ENCODE results near the gene SMARCAD1. TPM values are rescaled to one million over a fixed set of nuclear protein-coding genes. Genes with fewer than 3 reads are reported as not detected.
"Not testable (repeated sequence)": the region's sequence is repeated elsewhere in the genome, so short reads cannot be mapped to it uniquely, and the experiment has no call there.

The SMARCAD1 gene
- polyA plus RNA-seq, 1 donor, result 32.1 TPM

- DNase-seq; H3K27ac ChIP-seq (ENCODE audit: low read length); H3K27me3 ChIP-seq (ENCODE audit: control insufficient read depth, insufficient read depth, low read length); H3K4me1 ChIP-seq (ENCODE audit: control insufficient read depth, insufficient read depth, low read length); H3K36me3 ChIP-seq (ENCODE audit: control insufficient read depth, insufficient read depth, low read length); H3K9me3 ChIP-seq (ENCODE audit: control insufficient read depth, low read depth, low read length); H3K4me3 ChIP-seq (ENCODE audit: low read length): not testable (repeated sequence)
These were observed 112.3 kb downstream of the SMARCAD1 start for GRCh38 chr4:94319927-94320326.

- no peak for DNase-seq
These were observed 118.2 kb downstream of the SMARCAD1 start for GRCh38 chr4:94325835-94326234.

GRCh38 chr4:94329933-94330332 lies 122.3 kb downstream of the SMARCAD1 start:
- H3K9me3 ChIP-seq (ENCODE audit: control insufficient read depth, low read depth, low read length), result peaks cover 4% of the 10 kb centered on the region
- WGBS (ENCODE audit: insufficient coverage, low lambda C conversion rate), result 20% methylated on average over 1 of the region's 1 CpG
- no peak overlapping the region for H3K27ac ChIP-seq (ENCODE audit: low read length)
- peaks cover 7% of the 10 kb centered on the region for H3K4me1 ChIP-seq (ENCODE audit: control insufficient read depth, insufficient read depth, low read length)
- no peaks in the 10 kb centered on the region for H3K27me3 ChIP-seq (ENCODE audit: control insufficient read depth, insufficient read depth, low read length)
- no peaks in the 10 kb centered on the region for H3K36me3 ChIP-seq (ENCODE audit: control insufficient read depth, insufficient read depth, low read length)
- H3K4me3 ChIP-seq (ENCODE audit: low read length), result no peak overlapping the region
- DNase-seq, result no peak

More at GRCh38 chr4:94325835-94326234, 118.2 kb downstream of the SMARCAD1 start:
- H3K4me3 ChIP-seq (ENCODE audit: low read length), result no peak overlapping the region
- H3K4me1 ChIP-seq (ENCODE audit: control insufficient read depth, insufficient read depth, low read length), result no peaks in the 10 kb centered on the region
- no peaks in the 10 kb centered on the region for H3K27me3 ChIP-seq (ENCODE audit: control insufficient read depth, insufficient read depth, low read length)
- no peak overlapping the region for H3K27ac ChIP-seq (ENCODE audit: low read length)
- WGBS (ENCODE audit: insufficient coverage, low lambda C conversion rate), result no CpG with 5 or more reads among the region's 1 CpG
- no peaks in the 10 kb centered on the region for H3K36me3 ChIP-seq (ENCODE audit: control insufficient read depth, insufficient read depth, low read length)
- H3K9me3 ChIP-seq (ENCODE audit: control insufficient read depth, low read depth, low read length), result peaks cover 4% of the 10 kb centered on the region

GRCh38 chr4:94332983-94333590 lies 125.4 kb downstream of the SMARCAD1 start:
- 33% methylated on average over 3 of the region's 5 CpGs for WGBS (ENCODE audit: insufficient coverage, low lambda C conversion rate)
- Histone ChIP-seq H3K4me1 (ENCODE audit: control insufficient read depth, insufficient read depth, low read length) (peaks cover 7% of the 10 kb centered on the region), H3K4me3 (ENCODE audit: low read length) (no peak overlapping the region), H3K27me3 (ENCODE audit: control insufficient read depth, insufficient read depth, low read length) (no peaks in the 10 kb centered on the region), H3K9me3 (ENCODE audit: control insufficient read depth, low read depth, low read length) (no peaks in the 10 kb centered on the region), H3K27ac (ENCODE audit: low read length) (no peak overlapping the region), H3K36me3 (ENCODE audit: control insufficient read depth, insufficient read depth, low read length) (no peaks in the 10 kb centered on the region)
- peak in 1 of 2 donors; percentile 41 for DNase-seq

GRCh38 chr4:94333866-94334265 lies 126.2 kb downstream of the SMARCAD1 start:
- Histone ChIP-seq H3K9me3 (ENCODE audit: control insufficient read depth, low read depth, low read length) (no peaks in the 10 kb centered on the region), H3K36me3 (ENCODE audit: control insufficient read depth, insufficient read depth, low read length) (no peaks in the 10 kb centered on the region), H3K4me3 (ENCODE audit: low read length) (no peak overlapping the region), H3K4me1 (ENCODE audit: control insufficient read depth, insufficient read depth, low read length) (peaks cover 7% of the 10 kb centered on the region), H3K27ac (ENCODE audit: low read length) (no peak overlapping the region), H3K27me3 (ENCODE audit: control insufficient read depth, insufficient read depth, low read length) (no peaks in the 10 kb centered on the region)
- WGBS (ENCODE audit: insufficient coverage, low lambda C conversion rate), result 86% methylated on average over 1 of the region's 3 CpGs
- no peak for DNase-seq

- Histone ChIP-seq H3K4me3 (ENCODE audit: low read length) (no peak overlapping the region), H3K36me3 (ENCODE audit: control insufficient read depth, insufficient read depth, low read length) (no peaks in the 10 kb centered on the region), H3K27me3 (ENCODE audit: control insufficient read depth, insufficient read depth, low read length) (no peaks in the 10 kb centered on the region), H3K27ac (ENCODE audit: low read length) (no peak overlapping the region), H3K9me3 (ENCODE audit: control insufficient read depth, low read depth, low read length) (no peaks in the 10 kb centered on the region), H3K4me1 (ENCODE audit: control insufficient read depth, insufficient read depth, low read length) (peaks cover 7% of the 10 kb centered on the region)
- DNase-seq, result no peak
- WGBS (ENCODE audit: insufficient coverage, low lambda C conversion rate), result 100% methylated on average over 1 of the region's 2 CpGs
These were observed 126.8 kb downstream of the SMARCAD1 start for GRCh38 chr4:94334476-94334875.

- no peak overlapping the region for H3K4me3 ChIP-seq (ENCODE audit: low read length)
- H3K4me1 ChIP-seq (ENCODE audit: control insufficient read depth, insufficient read depth, low read length), result peaks cover 7% of the 10 kb centered on the region
- no peak overlapping the region for H3K27ac ChIP-seq (ENCODE audit: low read length)
- whole genome bisulfite sequencing (ENCODE audit: insufficient coverage, low lambda C conversion rate), result 84% methylated on average over 3 of the region's 3 CpGs
- no peaks in the 10 kb centered on the region for H3K27me3 ChIP-seq (ENCODE audit: control insufficient read depth, insufficient read depth, low read length)
- H3K9me3 ChIP-seq (ENCODE audit: control insufficient read depth, low read depth, low read length), result no peaks in the 10 kb centered on the region
- DNase-seq, result no peak
- no peaks in the 10 kb centered on the region for H3K36me3 ChIP-seq (ENCODE audit: control insufficient read depth, insufficient read depth, low read length)
These were observed 127.3 kb downstream of the SMARCAD1 start for GRCh38 chr4:94334962-94335361.

- no peak for DNase-seq
- Histone ChIP-seq H3K36me3 (ENCODE audit: control insufficient read depth, insufficient read depth, low read length) (no peaks in the 10 kb centered on the region), H3K4me1 (ENCODE audit: control insufficient read depth, insufficient read depth, low read length) (peaks cover 7% of the 10 kb centered on the region), H3K27me3 (ENCODE audit: control insufficient read depth, insufficient read depth, low read length) (no peaks in the 10 kb centered on the region), H3K4me3 (ENCODE audit: low read length) (no peak overlapping the region), H3K9me3 (ENCODE audit: control insufficient read depth, low read depth, low read length) (no peaks in the 10 kb centered on the region), H3K27ac (ENCODE audit: low read length) (no peak overlapping the region)
- no CpG with 5 or more reads among the region's 3 CpGs for WGBS (ENCODE audit: insufficient coverage, low lambda C conversion rate)
These were observed 128.6 kb downstream of the SMARCAD1 start for GRCh38 chr4:94336303-94336702.

GRCh38 chr4:94336791-94337190 lies 129.1 kb downstream of the SMARCAD1 start:
- not testable (repeated sequence) for H3K4me1 ChIP-seq (ENCODE audit: control insufficient read depth, insufficient read depth, low read length); H3K27me3 ChIP-seq (ENCODE audit: control insufficient read depth, insufficient read depth, low read length); H3K27ac ChIP-seq (ENCODE audit: low read length); DNase-seq; H3K36me3 ChIP-seq (ENCODE audit: control insufficient read depth, insufficient read depth, low read length); H3K4me3 ChIP-seq (ENCODE audit: low read length); H3K9me3 ChIP-seq (ENCODE audit: control insufficient read depth, low read depth, low read length)
- WGBS (ENCODE audit: insufficient coverage, low lambda C conversion rate), result 96% methylated on average over 4 of the region's 5 CpGs

- H3K27me3 ChIP-seq (ENCODE audit: control insufficient read depth, insufficient read depth, low read length), result no peaks in the 10 kb centered on the region
- no peaks in the 10 kb centered on the region for H3K9me3 ChIP-seq (ENCODE audit: control insufficient read depth, low read depth, low read length)
- no peaks in the 10 kb centered on the region for H3K36me3 ChIP-seq (ENCODE audit: control insufficient read depth, insufficient read depth, low read length)
- no peak overlapping the region for H3K27ac ChIP-seq (ENCODE audit: low read length)
- H3K4me1 ChIP-seq (ENCODE audit: control insufficient read depth, insufficient read depth, low read length), result no peaks in the 10 kb centered on the region
- no peak for DNase-seq
- H3K4me3 ChIP-seq (ENCODE audit: low read length), result no peak overlapping the region
- 94% methylated on average over 2 of the region's 4 CpGs for WGBS (ENCODE audit: insufficient coverage, low lambda C conversion rate)
These were observed 131.2 kb downstream of the SMARCAD1 start for GRCh38 chr4:94338681-94339351.

- Histone ChIP-seq H3K4me1 (ENCODE audit: control insufficient read depth, insufficient read depth, low read length) (no peaks in the 10 kb centered on the region), H3K4me3 (ENCODE audit: low read length) (no peak overlapping the region), H3K27me3 (ENCODE audit: control insufficient read depth, insufficient read depth, low read length) (no peaks in the 10 kb centered on the region), H3K36me3 (ENCODE audit: control insufficient read depth, insufficient read depth, low read length) (no peaks in the 10 kb centered on the region), H3K27ac (ENCODE audit: low read length) (no peak overlapping the region), H3K9me3 (ENCODE audit: control insufficient read depth, low read depth, low read length) (no peaks in the 10 kb centered on the region)
- no CpG with 5 or more reads among the region's 9 CpGs for whole genome bisulfite sequencing (ENCODE audit: insufficient coverage, low lambda C conversion rate)
- no peak for DNase-seq
These were observed 132.1 kb downstream of the SMARCAD1 start for GRCh38 chr4:94339779-94340178.
